HepG2 (cell line): ENCODE measurements around the gene CAPN15. TPM values are rescaled to one million over a fixed set of nuclear protein-coding genes. Genes with fewer than 3 reads are reported as not detected.

Experiments used
- DDIT3 ChIP-seq: sonication (generic); formaldehyde crosslinking; IDR thresholded peaks from 2 replicates; pipeline ENCODE4 v1.4.0; 2020; ENCODE audit warnings: mild to moderate bottlenecking, missing genetic modification reagents
- DR1 ChIP-seq: sonication (generic); formaldehyde crosslinking; IDR thresholded peaks from 2 replicates; pipeline ENCODE4 v1.8.0; 2021; ENCODE audit warnings: mild to moderate bottlenecking, missing genetic modification reagents, inconsistent platforms
- EZH2 ChIP-seq: conservative IDR thresholded peaks from 2 replicates; pipeline ENCODE4 v1.6.1; 2012; ENCODE audit warnings: mild to moderate bottlenecking, low read depth, low read length, moderate library complexity
- FOXM1 ChIP-seq: sonication (generic); formaldehyde crosslinking; IDR thresholded peaks from 2 replicates; pipeline ENCODE4 v1.5.0; 2020; ENCODE audit warnings: missing genetic modification reagents
- FOXO1 ChIP-seq: sonication (generic); formaldehyde crosslinking; IDR thresholded peaks from 2 replicates; pipeline ENCODE4 v1.4.0; 2020; ENCODE audit warnings: missing genetic modification reagents
- HDAC1 ChIP-seq: sonication (generic); formaldehyde crosslinking; IDR thresholded peaks from 2 replicates; pipeline ENCODE4 v1.5.1; 2020; ENCODE audit warnings: mild to moderate bottlenecking, missing genetic modification reagents
- HMGXB3 ChIP-seq: sonication (generic); formaldehyde crosslinking; IDR thresholded peaks from 2 replicates; pipeline ENCODE4 v1.4.0; 2020; ENCODE audit warnings: missing genetic modification reagents, borderline replicate concordance
- KMT2B ChIP-seq: IDR thresholded peaks from 2 replicates; pipeline ENCODE4 v1.6.1; 2016; ENCODE audit warnings: missing genetic modification reagents, missing compliant biosample characterization
- LCORL ChIP-seq, 2 experiments: fragments of 450-650 bp in 1 of 2; sonication (generic) in 1 of 2; formaldehyde crosslinking in 1 of 2; IDR thresholded peaks; 2 replicates each; pipeline versions ENCODE4 v1.5.0 to v1.6.1; 2017 to 2020; ENCODE audit warnings: antibody characterized with exemption in 1 of 2, missing genetic modification reagents in 1 of 2
- NFYC ChIP-seq: IDR thresholded peaks from 2 replicates; pipeline ENCODE4 v1.6.1; 2016; ENCODE audit warnings: missing genetic modification reagents, missing compliant biosample characterization
- POGK ChIP-seq: sonication (generic); formaldehyde crosslinking; conservative IDR thresholded peaks from 2 replicates; pipeline ENCODE4 v1.8.0; 2022; ENCODE audit warnings: mild to moderate bottlenecking, moderate library complexity, missing genetic modification reagents
- SRF ChIP-seq: IDR thresholded peaks from 2 replicates; pipeline ENCODE4 v1.6.1; 2011; ENCODE audit warnings: mild to moderate bottlenecking, low read depth, low read length, moderate library complexity
- TRAFD1 ChIP-seq: sonication (generic); formaldehyde crosslinking; IDR thresholded peaks from 2 replicates; pipeline ENCODE4 v1.5.1; 2020; ENCODE audit warnings: missing genetic modification reagents, mild to moderate bottlenecking, borderline replicate concordance
- XBP1 ChIP-seq: sonication (generic); formaldehyde crosslinking; IDR thresholded peaks from 2 replicates; pipeline ENCODE4 v1.5.0; 2020; ENCODE audit warnings: missing genetic modification reagents
- ZBTB8A ChIP-seq: sonication (generic); formaldehyde crosslinking; IDR thresholded peaks from 2 replicates; pipeline ENCODE4 v1.4.0; 2020; ENCODE audit warnings: mild to moderate bottlenecking, low read depth, missing genetic modification reagents, borderline replicate concordance
- ZFP82 ChIP-seq: sonication (generic); formaldehyde crosslinking; IDR thresholded peaks from 2 replicates; pipeline ENCODE4 v1.5.1; 2020; ENCODE audit warnings: mild to moderate bottlenecking, missing genetic modification reagents, borderline replicate concordance
- ZNF136 ChIP-seq: sonication (generic); formaldehyde crosslinking; IDR thresholded peaks from 2 replicates; pipeline ENCODE4 v1.8.1; 2022; ENCODE audit warnings: low read depth, mild to moderate bottlenecking, moderate library complexity, missing genetic modification reagents
- ZNF432 ChIP-seq: sonication (generic); formaldehyde crosslinking; IDR thresholded peaks from 2 replicates; pipeline ENCODE4 v1.5.0; 2020; ENCODE audit warnings: missing genetic modification reagents, mild to moderate bottlenecking, borderline replicate concordance
- ZNF546 ChIP-seq: sonication (generic); formaldehyde crosslinking; conservative IDR thresholded peaks from 2 replicates; pipeline ENCODE4 v1.8.1; 2023; ENCODE audit warnings: mild to moderate bottlenecking, missing genetic modification reagents
- ZNF740 ChIP-seq: sonication (generic); formaldehyde crosslinking; IDR thresholded peaks from 2 replicates; pipeline ENCODE4 v1.4.0; 2020; ENCODE audit warnings: missing genetic modification reagents
- ZNF790 ChIP-seq: sonication (generic); formaldehyde crosslinking; IDR thresholded peaks from 2 replicates; pipeline ENCODE4 v1.8.0; 2022; ENCODE audit warnings: missing genetic modification reagents, mild to moderate bottlenecking, borderline replicate concordance
- ZNF850 ChIP-seq: sonication (generic); formaldehyde crosslinking; conservative IDR thresholded peaks from 2 replicates; pipeline ENCODE4 v1.9.0; 2021; ENCODE audit warnings: mild to moderate bottlenecking, missing genetic modification reagents
- polyA plus RNA-seq, 8 experiments: library from polyadenylated mRNA; depleted of rRNA in 3 of 8; stranded (reverse) in 7 of 8; unstranded in 1 of 8; fragments of >200 nt; fragmentation: Illumina TruSeq in 4 of 8; extraction: Trizol in 4 of 8; gene quantifications; 2 replicates each; pipeline versions ENCODE4 v1.2.1 to v1.2.3, GENCODE V29; 2011 to 2016; ENCODE audit warnings: low read depth in 4 of 8, missing spikeins in 1 of 8, mixed read lengths in 1 of 8; ENCODE audit not compliant: insufficient read depth in 1 of 8
- total RNA-seq, 5 experiments: library from RNA; depleted of rRNA; stranded (reverse); fragments of >200 nt; fragmentation: Illumina TruSeq; extraction: Trizol; gene quantifications; 2 replicates each; pipeline ENCODE4 v1.2.3, GENCODE V29; 2016; ENCODE audit warnings: low read depth in 1 of 5

CAPN15 gene
- total and polyA plus RNA-seq, 2 of the 13 experiments (the other 11 are each of a cell fraction or from before 2014, with no cell fraction given): 14.9 to 24.5 TPM

GRCh38 chr16:558298-559020 lies 30.9 kb downstream of the CAPN15 start (continued):
- TF ChIP-seq HMGXB3 (no peak), ZFP82 (CRISPR knock-in tag) (no peak), DDIT3 (CRISPR knock-in tag) (no peak), ZBTB8A (no peak), ZNF432 (CRISPR knock-in tag) (no peak), NFYC (CRISPR knock-in tag) (no peak), ZNF546 (CRISPR knock-in tag) (no peak), FOXO1 (CRISPR knock-in tag) (peak; percentile 68; the same call in 1 of the 2 replicates), TRAFD1 (CRISPR knock-in tag) (no peak), ZNF136 (CRISPR knock-in tag) (no peak), DR1 (CRISPR knock-in tag) (no peak), HDAC1 (peak; percentile 95), LCORL (IDR thresholded peaks at IDR 0.05) (no peak), LCORL (CRISPR knock-in tag; IDR thresholded peaks at IDR 0.05) (peak; percentile 98), KMT2B (no peak), SRF (no peak), POGK (CRISPR knock-in tag) (peak; percentile 45; the same call in 1 of the 2 replicates), XBP1 (no peak), ZNF790 (CRISPR knock-in tag) (no peak), FOXM1 (CRISPR knock-in tag) (no peak), EZH2 (no peak), ZNF740 (CRISPR knock-in tag) (no peak), ZNF850 (CRISPR knock-in tag) (no peak)
